MCF 10A (cell line): ENCODE data around the gene ANKRD18B. TPM values are rescaled to one million over a fixed set of nuclear protein-coding genes. Genes with fewer than 3 reads are reported as not detected.
"Not testable (repeated sequence)": the region's sequence is repeated elsewhere in the genome, so short reads cannot be mapped to it uniquely, and the experiment has no call there.

ENCODE experiments used
- BruUV-seq: library from RNA; stranded (reverse); fragments of 400-500 nt; replicated peaks from 2 replicates; lab custom pipeline; 2021; lab: Mats Ljungman, UMichigan
- CTCF ChIA-PET: fragments of 300-600 bp; sonication (Branson Sonifier 250); formaldehyde crosslinking; extraction: SDS; loops from one replicate; lab custom pipeline; 2021; ENCODE audit warnings: antibody characterized with exemption, inconsistent platforms; lab: Yijun Ruan, JAX
- POLR2A ChIA-PET: fragments of 300-600, 350-650 bp; sonication (Branson Sonifier 250); formaldehyde crosslinking; extraction: SDS; loops from one replicate; lab custom pipeline; 2020; ENCODE audit warnings: antibody characterized with exemption, inconsistent platforms; lab: Yijun Ruan, JAX
- DNase-seq: peaks from one replicate; pipeline ENCODE4 v3.0.0-alpha.2; 2018; ENCODE audit not compliant: unreplicated experiment
- H3K27ac Mint-ChIP-seq: one replicate; pipeline ENCODE4 v1.8.0; 2022; ENCODE audit warnings: mild to moderate bottlenecking, low read depth, mixed read lengths; ENCODE audit not compliant: unreplicated experiment
- H3K27me3 Mint-ChIP-seq: one replicate; pipeline ENCODE4 v1.8.0; 2022; ENCODE audit warnings: mixed read lengths; ENCODE audit not compliant: insufficient read depth, unreplicated experiment
- H3K36me3 Mint-ChIP-seq: one replicate; pipeline ENCODE4 v1.8.0; 2022; ENCODE audit warnings: mild to moderate bottlenecking, moderate library complexity, mixed read lengths; ENCODE audit not compliant: insufficient read depth, unreplicated experiment
- H3K4me1 Mint-ChIP-seq: one replicate; pipeline ENCODE4 v1.8.0; 2022; ENCODE audit warnings: mixed read lengths; ENCODE audit not compliant: insufficient read depth, unreplicated experiment
- H3K4me3 Mint-ChIP-seq: one replicate; pipeline ENCODE4 v1.8.0; 2022; ENCODE audit warnings: mild to moderate bottlenecking, moderate library complexity, mixed read lengths; ENCODE audit not compliant: unreplicated experiment
- H3K9me3 Mint-ChIP-seq: one replicate; pipeline ENCODE4 v1.8.0; 2022; ENCODE audit warnings: mixed read lengths; ENCODE audit not compliant: unreplicated experiment
- intact Hi-C: fragments of 100-400 bp; cut with micrococcal nuclease; formaldehyde crosslinking; loops from 2 replicates; pipeline ENCODE4 v1.14.1; 2022
- total RNA-seq: library from RNA; stranded (reverse); gene quantifications from 2 replicates; pipeline ENCODE4 v1.2.3, GENCODE V29; 2022
- TF ChIP-seq, protein P1 (sequence below): fragments of 200-600 bp; IDR thresholded peaks from one replicate; pipeline ENCODE4 v1.8.0; 2022; ENCODE audit warnings: antibody characterized with exemption, mild to moderate bottlenecking; ENCODE audit not compliant: unreplicated experiment

Gene ANKRD18B
- total RNA-seq, 1 experiment from 2014 or later, result 13.0 TPM

GRCh38 chr9:33498387-33498786 lies 25.7 kb upstream of the ANKRD18B start:
- no TSS peak for BruUV-seq

DNA sequence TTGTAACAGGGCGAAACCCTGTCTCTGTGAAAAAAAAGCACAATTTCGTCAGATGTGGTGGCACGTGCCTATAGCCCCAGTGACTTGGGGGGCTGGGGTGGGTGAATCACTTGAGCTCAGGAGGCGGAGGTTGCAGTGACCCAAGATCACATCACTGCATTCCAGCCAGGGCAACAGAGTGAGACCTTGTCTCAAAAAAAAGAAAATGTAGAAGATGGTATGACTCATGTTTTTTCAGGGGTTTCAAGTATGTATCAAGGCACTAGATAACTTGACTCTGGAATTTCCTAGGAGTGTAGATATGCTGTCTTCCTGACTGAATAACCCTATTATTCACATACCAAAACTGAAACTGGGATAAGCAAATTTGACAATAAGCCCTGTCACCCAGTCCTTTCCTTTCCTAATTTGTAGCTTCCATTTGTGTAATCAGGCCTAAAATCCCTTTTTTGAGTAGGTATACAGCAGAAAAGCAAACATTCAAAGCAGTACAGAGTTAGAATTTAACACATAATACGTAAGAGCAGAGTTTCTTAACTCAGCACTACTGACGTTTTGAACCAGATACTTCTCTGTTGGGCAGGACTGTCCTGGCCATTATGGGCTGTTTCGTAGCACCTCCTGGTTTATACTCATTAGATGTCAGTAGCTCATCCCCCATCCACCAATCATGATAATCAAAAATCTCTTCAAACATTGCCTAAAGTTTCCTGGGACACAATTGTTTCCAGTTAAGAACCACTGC lies 17.3 kb upstream of the ANKRD18B start:
- Mint-ChIP-seq H3K27me3 (no peaks in the 10 kb centered on the region), H3K4me3 (peak overlapping the region; percentile 51), H3K27ac (peak overlapping the region; percentile 88), H3K4me1 (peaks cover 21% of the 10 kb centered on the region), H3K9me3 (no peaks in the 10 kb centered on the region), H3K36me3 (peaks cover 5% of the 10 kb centered on the region)
- ChIA-PET CTCF (interaction anchor here (1.0 to 1.1 kb wide), 3 partner anchors 10 to 103 kb away, joined by 3 read pairs; no protein-coding TSS in a partner anchor), POLR2A (interaction anchor here (0.7 kb wide), 1 partner anchor 33 kb away, joined by 4 read pairs; the partner anchor contains the start of gene NOL6)
- TF ChIP-seq, protein P1, sequence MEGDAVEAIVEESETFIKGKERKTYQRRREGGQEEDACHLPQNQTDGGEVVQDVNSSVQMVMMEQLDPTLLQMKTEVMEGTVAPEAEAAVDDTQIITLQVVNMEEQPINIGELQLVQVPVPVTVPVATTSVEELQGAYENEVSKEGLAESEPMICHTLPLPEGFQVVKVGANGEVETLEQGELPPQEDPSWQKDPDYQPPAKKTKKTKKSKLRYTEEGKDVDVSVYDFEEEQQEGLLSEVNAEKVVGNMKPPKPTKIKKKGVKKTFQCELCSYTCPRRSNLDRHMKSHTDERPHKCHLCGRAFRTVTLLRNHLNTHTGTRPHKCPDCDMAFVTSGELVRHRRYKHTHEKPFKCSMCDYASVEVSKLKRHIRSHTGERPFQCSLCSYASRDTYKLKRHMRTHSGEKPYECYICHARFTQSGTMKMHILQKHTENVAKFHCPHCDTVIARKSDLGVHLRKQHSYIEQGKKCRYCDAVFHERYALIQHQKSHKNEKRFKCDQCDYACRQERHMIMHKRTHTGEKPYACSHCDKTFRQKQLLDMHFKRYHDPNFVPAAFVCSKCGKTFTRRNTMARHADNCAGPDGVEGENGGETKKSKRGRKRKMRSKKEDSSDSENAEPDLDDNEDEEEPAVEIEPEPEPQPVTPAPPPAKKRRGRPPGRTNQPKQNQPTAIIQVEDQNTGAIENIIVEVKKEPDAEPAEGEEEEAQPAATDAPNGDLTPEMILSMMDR, result no peak
- DNase-seq, result peak; percentile 63
- intact Hi-C loops, result no loop called here
- no TSS peak for BruUV-seq

More at GRCh38 chr9:33498387-33498786, 25.7 kb upstream of the ANKRD18B start:
- H3K9me3 Mint-ChIP-seq, result no peaks in the 10 kb centered on the region
- no peaks in the 10 kb centered on the region for H3K36me3 Mint-ChIP-seq
- TF ChIP-seq, protein P1, result peak; percentile 12
- DNase-seq, result no peak
- ChIA-PET POLR2A (interaction anchor here (0.9 kb wide), 1 partner anchor 24 kb away, joined by 4 read pairs; the partner anchor contains the start of gene NOL6), CTCF (no interaction called here)
- no peak overlapping the region for H3K4me3 Mint-ChIP-seq
- no peaks in the 10 kb centered on the region for H3K4me1 Mint-ChIP-seq
- intact Hi-C loops, result no loop called here
- no peak overlapping the region for H3K27ac Mint-ChIP-seq
- H3K27me3 Mint-ChIP-seq, result no peaks in the 10 kb centered on the region

DNA sequence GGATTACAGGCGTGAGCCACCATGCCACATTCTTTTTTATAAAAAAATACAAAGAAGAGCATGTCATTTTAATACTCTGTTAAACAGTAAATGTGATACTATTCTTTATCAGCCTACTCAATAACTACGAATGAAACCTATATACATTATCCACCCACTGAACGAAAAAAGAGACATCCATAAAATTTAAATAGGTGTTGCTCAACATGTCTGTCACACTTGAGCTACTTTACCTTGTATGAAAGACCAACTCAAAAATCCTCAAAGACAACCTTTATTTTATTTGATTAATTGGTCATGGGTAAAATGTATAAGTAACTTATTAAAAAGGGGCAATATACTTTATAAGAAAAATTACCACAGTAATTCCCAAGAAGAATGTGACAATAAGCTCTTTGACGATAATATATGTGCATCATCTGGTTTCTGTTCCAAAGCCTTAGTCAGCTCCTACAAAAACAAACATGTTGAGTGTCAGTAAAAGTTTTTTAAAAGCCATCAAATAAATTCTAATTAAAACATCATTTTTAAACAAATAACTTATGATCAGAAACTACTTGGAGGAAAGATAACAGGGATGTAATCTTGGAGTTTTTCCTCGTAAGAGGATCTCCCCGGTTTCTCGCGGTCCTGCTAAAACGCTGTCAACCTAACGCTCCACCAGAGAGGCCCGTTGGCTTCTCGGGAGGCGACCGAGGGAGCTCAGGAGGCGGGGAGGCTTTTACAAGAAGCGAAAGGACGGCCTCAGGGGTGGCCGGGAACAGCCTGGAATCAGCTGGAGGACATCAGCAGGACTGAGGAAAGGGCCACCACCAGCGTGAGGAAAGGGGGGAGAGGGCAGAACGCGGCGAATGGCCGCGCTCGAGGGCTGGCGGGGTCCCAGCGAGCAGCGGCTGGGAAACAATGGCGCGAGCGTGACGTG lies 13.5 kb upstream of the ANKRD18B start:
- H3K27me3 Mint-ChIP-seq, result no peaks in the 10 kb centered on the region
- peaks cover 5% of the 10 kb centered on the region for H3K36me3 Mint-ChIP-seq
- TF ChIP-seq, protein P1, result no peak
- ChIA-PET CTCF (interaction anchor here (0.6 to 1.3 kb wide), 4 partner anchors 44 to 136 kb away, joined by 3 read pairs; no protein-coding TSS in a partner anchor), POLR2A (interaction anchor here (0.7 to 2.9 kb wide), 5 partner anchors 8 to 285 kb away, joined by 3 to 17 read pairs (median 5); partner anchors contain the start of genes ANKRD18B and NOL6)
- intact Hi-C loops, result no loop called here
- TSS peak; percentile 62 for BruUV-seq
- H3K27ac Mint-ChIP-seq, result peak overlapping the region; percentile 98
- peak; percentile 46 for DNase-seq
- H3K9me3 Mint-ChIP-seq, result no peaks in the 10 kb centered on the region
- peaks cover 21% of the 10 kb centered on the region for H3K4me1 Mint-ChIP-seq
- H3K4me3 Mint-ChIP-seq, result peak overlapping the region; percentile 76

DNA sequence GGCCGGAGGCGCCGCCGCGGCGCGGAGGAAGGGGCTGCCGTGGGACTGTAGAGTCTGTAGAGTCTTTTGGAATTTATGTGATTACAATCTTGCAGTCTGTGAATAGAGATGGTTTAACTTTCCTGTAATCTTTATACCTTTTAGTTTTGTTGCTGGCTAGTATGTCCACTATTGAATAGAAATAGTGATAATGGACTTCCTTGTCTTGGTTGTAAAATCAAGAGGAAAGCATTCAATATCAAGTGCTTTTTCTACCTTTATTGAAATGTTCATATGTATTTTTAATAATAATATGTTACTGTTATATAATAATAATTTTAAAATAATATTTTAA lies 12.9 kb upstream of the ANKRD18B start:
- BruUV-seq, result not testable (repeated sequence)

GRCh38 chr9:33512535-33512934 lies 11.5 kb upstream of the ANKRD18B start:
- H3K4me1 Mint-ChIP-seq, DNase-seq: not testable (repeated sequence)

More for the DNA sequence above, 12.9 kb upstream of the ANKRD18B start:
- H3K27ac Mint-ChIP-seq, result peak overlapping the region; percentile 98
- peak overlapping the region; percentile 76 for H3K4me3 Mint-ChIP-seq
- DNase-seq, H3K36me3 Mint-ChIP-seq, H3K9me3 Mint-ChIP-seq, H3K27me3 Mint-ChIP-seq, intact Hi-C loops: not testable (repeated sequence)
- ChIA-PET POLR2A (interaction anchor here (0.7 to 2.9 kb wide), 4 partner anchors 9 to 286 kb away, joined by 5 to 17 read pairs (median 10); partner anchors contain the start of genes ANKRD18B and NOL6), CTCF (interaction anchor here (1.0 to 1.1 kb wide), 2 partner anchors 44 to 137 kb away, joined by 3 read pairs; no protein-coding TSS in a partner anchor)
- H3K4me1 Mint-ChIP-seq, result peaks cover 18% of the 10 kb centered on the region

DNA sequence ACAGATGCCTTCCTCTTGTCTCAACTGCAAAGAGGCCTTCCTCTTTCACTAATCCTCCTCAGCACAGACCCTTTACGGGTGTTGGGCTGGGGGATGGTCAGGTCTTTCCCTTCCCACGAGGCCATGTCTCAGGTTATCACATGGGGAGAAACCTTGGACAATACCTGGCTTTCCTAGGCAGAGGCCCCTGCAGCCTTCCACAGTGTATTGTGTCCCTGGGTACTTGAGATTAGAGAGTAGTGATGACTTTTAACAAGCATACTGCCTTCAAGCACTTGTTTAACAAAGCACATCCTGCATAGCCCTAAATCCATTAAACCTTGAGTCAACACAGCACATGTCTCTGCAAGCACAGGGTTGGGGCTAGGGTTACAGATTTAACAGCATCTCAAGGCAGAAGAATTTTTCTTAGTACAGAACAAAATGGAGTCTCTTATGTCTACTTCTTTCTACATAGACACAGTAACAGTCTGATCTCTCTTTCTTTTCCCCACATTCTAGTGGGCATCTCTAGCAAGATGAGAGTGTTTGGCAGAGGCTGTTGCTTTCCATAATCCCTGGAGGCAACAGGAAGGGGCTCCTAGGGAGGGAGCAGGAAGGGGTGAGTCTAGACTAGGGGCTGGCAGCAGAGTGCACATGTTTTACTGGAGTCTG lies 8.6 kb upstream of the ANKRD18B start:
- H3K36me3 Mint-ChIP-seq, H3K27ac Mint-ChIP-seq, H3K27me3 Mint-ChIP-seq, DNase-seq, H3K4me1 Mint-ChIP-seq, H3K9me3 Mint-ChIP-seq, H3K4me3 Mint-ChIP-seq, CTCF ChIA-PET, BruUV-seq, POLR2A ChIA-PET: not testable (repeated sequence)
- intact Hi-C loops, result loop anchor here (5.0 kb wide), 1 partner anchor 113 kb away; the partner anchor contains the start of gene AQP7

More at GRCh38 chr9:33512535-33512934, 11.5 kb upstream of the ANKRD18B start:
- H3K27ac Mint-ChIP-seq, BruUV-seq, intact Hi-C loops, H3K27me3 Mint-ChIP-seq, H3K36me3 Mint-ChIP-seq, POLR2A ChIA-PET, H3K4me3 Mint-ChIP-seq, H3K9me3 Mint-ChIP-seq: not testable (repeated sequence)
- CTCF ChIA-PET, result interaction anchor here (0.8 kb wide), 1 partner anchor 108 kb away, joined by 4 read pairs; no protein-coding TSS in a partner anchor
